IMR-90 (cell line): ENCODE measurements around the gene CD81. TPM values are rescaled to one million over a fixed set of nuclear protein-coding genes. Genes with fewer than 3 reads are reported as not detected.

Source experiments
- ATAC-seq: fragments of 200-7000 bp; cut with Tn5 transposase; 2 replicates; pipeline ENCODE4 v1.9.1; 2020; ENCODE audit warnings: low read depth, mild to moderate bottlenecking, moderate library complexity
- BruUV-seq: library from RNA; stranded (reverse); fragments of 400-500 nt; replicated peaks from 2 replicates; lab custom pipeline; 2021; lab: Mats Ljungman, UMichigan
- CTCF ChIA-PET: fragments of 300-600 bp; formaldehyde crosslinking; extraction: SDS; loops from one replicate; lab custom pipeline; 2021; ENCODE audit warnings: antibody characterized with exemption; lab: Yijun Ruan, JAX
- POLR2A ChIA-PET: fragments of 300-600 bp; sonication (Branson Sonifier 250); formaldehyde crosslinking; loops from one replicate; lab custom pipeline; 2022; ENCODE audit warnings: antibody characterized with exemption; ENCODE audit not compliant: unreplicated experiment; lab: Charles Lee
- DNase-seq: peaks from one replicate; pipeline ENCODE4 v3.0.0; 2013
- H2AFZ ChIP-seq: replicated peaks from 2 replicates; pipeline ENCODE3; 2013; ENCODE audit warnings: low read length, mild to moderate bottlenecking; ENCODE audit not compliant: poor library complexity
- H2AK5ac ChIP-seq: 2 replicates; pipeline ENCODE4 v1.6.1; 2013; ENCODE audit warnings: low read depth, low read length, inconsistent platforms
- H2AK9ac ChIP-seq: replicated peaks from 2 replicates; pipeline ENCODE3; 2013; ENCODE audit warnings: mild to moderate bottlenecking, low read depth, low read length, moderate library complexity; ENCODE audit not compliant: poor library complexity
- H2BK120ac ChIP-seq: 2 replicates; pipeline ENCODE4 v1.6.1; 2013; ENCODE audit warnings: low read depth, low read length, inconsistent platforms
- H2BK15ac ChIP-seq: 3 replicates; pipeline ENCODE4 v1.6.1; 2013; ENCODE audit warnings: low read depth, low read length, inconsistent platforms
- H2BK20ac ChIP-seq: 2 replicates; pipeline ENCODE4 v1.6.1; 2013; ENCODE audit warnings: low read depth, mild to moderate bottlenecking, inconsistent platforms, low read length, moderate library complexity
- H2BK5ac ChIP-seq: 2 replicates; pipeline ENCODE4 v1.6.1; 2013; ENCODE audit warnings: mild to moderate bottlenecking, low read depth, low read length, inconsistent platforms; ENCODE audit not compliant: poor library complexity, severe bottlenecking
- H3K14ac ChIP-seq: replicated peaks from 2 replicates; pipeline ENCODE4 v1.6.1; 2013; ENCODE audit warnings: low read depth, low read length, inconsistent platforms
- H3K18ac ChIP-seq: 2 replicates; pipeline ENCODE4 v1.6.1; 2013; ENCODE audit warnings: low read depth, low read length, control low read depth
- H3K23ac ChIP-seq: 2 replicates; pipeline ENCODE4 v1.6.1; 2013; ENCODE audit warnings: low read depth, low read length, inconsistent platforms
- H3K27ac ChIP-seq: 2 replicates; pipeline ENCODE4 v1.5.1; 2013; ENCODE audit warnings: mild to moderate bottlenecking, control low read depth, low read length; ENCODE audit not compliant: insufficient read depth
- H3K27me3 ChIP-seq: 2 replicates; pipeline ENCODE4 v1.6.1; 2013; ENCODE audit warnings: low read length; ENCODE audit not compliant: control insufficient read depth, insufficient read depth
- H3K36me3 ChIP-seq: 2 replicates; pipeline ENCODE4 v1.6.1; 2013; ENCODE audit warnings: low read length, mixed read lengths; ENCODE audit not compliant: control insufficient read depth, insufficient read depth
- H3K4ac ChIP-seq: 2 replicates; pipeline ENCODE4 v1.6.1; 2013; ENCODE audit warnings: low read depth, low read length, inconsistent platforms
- H3K4me1 ChIP-seq: 2 replicates; pipeline ENCODE4 v1.6.1; 2013; ENCODE audit warnings: low read length, mixed read lengths; ENCODE audit not compliant: control insufficient read depth, insufficient read depth
- H3K4me2 ChIP-seq: 2 replicates; pipeline ENCODE4 v1.6.1; 2013; ENCODE audit warnings: low read depth, mild to moderate bottlenecking, control low read depth, low read length, moderate library complexity
- H3K4me3 ChIP-seq: 2 replicates; pipeline ENCODE4 v1.5.1; 2013; ENCODE audit warnings: low read depth, mild to moderate bottlenecking, control low read depth, low read length, moderate library complexity; ENCODE audit not compliant: insufficient read depth
- H3K56ac ChIP-seq: 2 replicates; pipeline ENCODE4 v1.6.1; 2013; ENCODE audit warnings: low read length, inconsistent platforms; ENCODE audit not compliant: insufficient read depth; ENCODE audit errors: extremely low read depth
- H3K79me1 ChIP-seq, 2 experiments: 2 replicates each; pipeline ENCODE4 v1.6.1; 2013; ENCODE audit warnings: low read length in 2 of 2, inconsistent platforms in 1 of 2, low read depth in 1 of 2
- H3K9ac ChIP-seq: 2 replicates; pipeline ENCODE4 v1.6.1; 2013; ENCODE audit warnings: low read depth, low read length, control low read depth
- H3K9me1 ChIP-seq: 2 replicates; pipeline ENCODE4 v1.6.1; 2013; ENCODE audit warnings: low read length, inconsistent platforms; ENCODE audit not compliant: insufficient read depth
- H3K9me3 ChIP-seq: 2 replicates; pipeline ENCODE4 v1.6.1; 2013; ENCODE audit warnings: low read length; ENCODE audit not compliant: control insufficient read depth, insufficient read depth
- H4K20me1 ChIP-seq: 2 replicates; pipeline ENCODE4 v1.6.1; 2013; ENCODE audit warnings: low read length, inconsistent platforms; ENCODE audit not compliant: insufficient read depth
- H4K5ac ChIP-seq: 2 replicates; pipeline ENCODE4 v1.6.1; 2013; ENCODE audit warnings: mild to moderate bottlenecking, low read depth, low read length, control low read depth
- H4K8ac ChIP-seq, 2 experiments: 2 replicates each; pipeline ENCODE4 v1.6.1; 2013; ENCODE audit warnings: low read depth in 2 of 2, low read length in 2 of 2, control low read depth in 1 of 2, inconsistent platforms in 1 of 2
- H4K91ac ChIP-seq: 2 replicates; pipeline ENCODE4 v1.6.1; 2013; ENCODE audit warnings: low read depth, low read length, inconsistent platforms; ENCODE audit not compliant: insufficient read depth
- BHLHE40 ChIP-seq: fragments of 150-350 bp; IDR thresholded peaks from 2 replicates; pipeline ENCODE4 v1.6.1; 2016; ENCODE audit warnings: mild to moderate bottlenecking, low read depth, low read length
- CEBPB ChIP-seq: IDR thresholded peaks from 2 replicates; pipeline ENCODE4 v1.6.1; 2012; ENCODE audit warnings: low read depth, low read length, improper control_type of control experiment
- CHD1 ChIP-seq: IDR thresholded peaks from 2 replicates; pipeline ENCODE4 v1.6.1; 2012; ENCODE audit warnings: low read depth, low read length, improper control_type of control experiment
- CTCF ChIP-seq: conservative IDR thresholded peaks from 2 replicates; pipeline ENCODE4 v1.5.1; 2012; ENCODE audit warnings: mild to moderate bottlenecking, low read depth, low read length, improper control_type of control experiment
- ELK1 ChIP-seq: fragments of 150-350 bp; IDR thresholded peaks from 2 replicates; pipeline ENCODE4 v1.6.1; 2016; ENCODE audit warnings: low read depth, mild to moderate bottlenecking, low read length, moderate library complexity, borderline replicate concordance
- FOS ChIP-seq: fragments of 150-350 bp; IDR thresholded peaks from 2 replicates; pipeline ENCODE4 v1.6.1; 2016; ENCODE audit warnings: low read depth, low read length
- MAFK ChIP-seq: IDR thresholded peaks from 2 replicates; pipeline ENCODE4 v1.6.1; 2012; ENCODE audit warnings: low read depth, low read length, improper control_type of control experiment
- MAZ ChIP-seq: IDR thresholded peaks from 2 replicates; pipeline ENCODE4 v1.6.1; 2012; ENCODE audit warnings: low read depth, mild to moderate bottlenecking, low read length, improper control_type of control experiment, moderate library complexity, borderline replicate concordance
- MXI1 ChIP-seq: IDR thresholded peaks from 2 replicates; pipeline ENCODE4 v1.6.1; 2012; ENCODE audit warnings: low read depth, mild to moderate bottlenecking, low read length, moderate library complexity, borderline replicate concordance
- NFE2L2 ChIP-seq: fragments of 150-350 bp; IDR thresholded peaks from 2 replicates; pipeline ENCODE4 v1.6.1; 2016; ENCODE audit warnings: low read depth, mild to moderate bottlenecking, low read length
- POLR2A ChIP-seq: IDR thresholded peaks from 2 replicates; pipeline ENCODE4 v1.6.1; 2012; ENCODE audit warnings: mild to moderate bottlenecking, low read depth, low read length
- RAD21 ChIP-seq: IDR thresholded peaks from 2 replicates; pipeline ENCODE4 v1.6.1; 2012; ENCODE audit warnings: low read length, improper control_type of control experiment
- RCOR1 ChIP-seq: IDR thresholded peaks from 2 replicates; pipeline ENCODE4 v1.6.1; 2012; ENCODE audit warnings: mild to moderate bottlenecking, low read length, improper control_type of control experiment; ENCODE audit not compliant: insufficient replicate concordance
- RFX5 ChIP-seq: IDR thresholded peaks from 2 replicates; pipeline ENCODE4 v1.8.0; 2012; ENCODE audit warnings: low read depth, mild to moderate bottlenecking, low read length, moderate library complexity
- SMC3 ChIP-seq: fragments of 150-350 bp; IDR thresholded peaks from 2 replicates; pipeline ENCODE4 v1.6.1; 2016; ENCODE audit warnings: low read depth, mild to moderate bottlenecking, antibody characterized with exemption, low read length, moderate library complexity
- WGBS, 2 experiments: methylation state at CpG; one replicate each; pipeline versions ENCODE4 v1.1.5 to v1.1.7; 2013; ENCODE audit warnings: missing lambda C conversion rate in 2 of 2; ENCODE audit not compliant: insufficient read length in 1 of 2; ENCODE audit errors: extremely low coverage in 2 of 2; 5-methylcytosine and 5-hydroxymethylcytosine counted together
- dilution Hi-C: fragments of 300-500 bp; cut with HindIII; formaldehyde crosslinking; loops from one replicate; pipeline ENCODE4 v1.14.3; 2018; ENCODE audit warnings: low sequenced_read_pairs; ENCODE audit not compliant: unreplicated experiment
- in situ Hi-C: fragments of 300-500 bp; cut with MboI; formaldehyde crosslinking; loops from 3 replicates; pipeline ENCODE4 v1.14.3; 2019; ENCODE audit warnings: low sequenced_read_pairs, inconsistent platforms, mixed read lengths
- intact Hi-C: fragments of 100-400 bp; cut with micrococcal nuclease; formaldehyde crosslinking; loops from 2 replicates; pipeline ENCODE4 v1.10.0; 2022
- polyA plus RNA-seq, 3 experiments: library from polyadenylated mRNA; depleted of rRNA; stranded (reverse); fragments of >200 nt; gene quantifications; 2 replicates each; pipeline ENCODE4 v1.2.3, GENCODE V29; 2012; ENCODE audit warnings: low replicate concordance in 1 of 3
- total RNA-seq: library from RNA; depleted of rRNA; stranded (reverse); fragments of >200 nt; gene quantifications from 2 replicates; pipeline ENCODE4 v1.2.3, GENCODE V29; 2012

CD81 gene
- total and polyA plus RNA-seq, 2 of the 4 experiments (the other 2 are of a cell fraction) = 159 to 689 TPM

GRCh38 chr11:2391181-2391975 lies 14.3 kb downstream of the CD81 start:
- no peak overlapping the region for H3K18ac ChIP-seq
- H4K5ac ChIP-seq = no peak overlapping the region
- POLR2A ChIA-PET = no interaction called here
- peaks cover 19 to 56% of the 10 kb centered on the region in 2 experiments for H3K79me1 ChIP-seq
- 0 out of 2 replicates have a peak overlapping the region, but pooled peaks have one; percentile 3 for H3K56ac ChIP-seq
- no peaks in the 10 kb centered on the region for H3K27me3 ChIP-seq
- dilution Hi-C loops = no loop called here
- H3K4me2 ChIP-seq = no peak overlapping the region
- H4K20me1 ChIP-seq = peaks cover 58% of the 10 kb centered on the region
- peak overlapping the region; percentile 72 for H3K4ac ChIP-seq
- CTCF ChIA-PET = interaction anchor here (1.1 kb wide), 1 partner anchor 85 kb away, joined by 3 read pairs; no protein-coding TSS in a partner anchor
- peaks cover 4% of the 10 kb centered on the region; the same call in 1 of the 2 replicates for H3K9me1 ChIP-seq
- H2BK5ac ChIP-seq = peak overlapping the region; percentile 49
- H2BK15ac ChIP-seq = no peak overlapping the region; the same call in 2 of the 3 replicates
- no peaks in the 10 kb centered on the region for H3K9me3 ChIP-seq
- H3K23ac ChIP-seq = no peak overlapping the region
- peaks cover 44% of the 10 kb centered on the region for H3K36me3 ChIP-seq
- H2AK9ac ChIP-seq = peak overlapping the region; percentile 97
- H2AFZ ChIP-seq = peak overlapping the region; percentile 64
- 92% methylated on average over 10 of the region's 20 CpGs; no CpG with 5 or more reads in 1 of the 2 experiments for WGBS, 2 experiments
- H3K9ac ChIP-seq = no peak overlapping the region
- peaks cover 36% of the 10 kb centered on the region for H3K4me1 ChIP-seq
- H3K14ac ChIP-seq = peak overlapping the region; percentile 63; the same call in 1 of the 2 replicates
- H4K8ac ChIP-seq = peak overlapping the region; percentile 49 to 75; a peak in 2 of 4 replicates
- ATAC-seq (no peak), DNase-seq (no peak)
- peak overlapping the region; percentile 40 for H2BK120ac ChIP-seq
- in situ Hi-C loops = no loop called here
- peak overlapping the region; percentile 73 for H3K27ac ChIP-seq
- BruUV-seq = no TSS peak
- intact Hi-C loops = no loop called here
- H3K4me3 ChIP-seq = no peak overlapping the region
- no peak overlapping the region for H2BK20ac ChIP-seq
- peak overlapping the region; percentile 39 for H4K91ac ChIP-seq
- peak overlapping the region; percentile 96 for H2AK5ac ChIP-seq
- TF ChIP-seq BHLHE40 (no peak), CHD1 (no peak), CTCF (no peak), RCOR1 (no peak), MAZ (no peak), RAD21 (no peak), MXI1 (no peak), FOS (no peak), SMC3 (no peak), CEBPB (no peak), NFE2L2 (no peak), POLR2A (no peak), ELK1 (no peak), RFX5 (no peak), MAFK (no peak)
